Measurements from ENCODE around the gene TNIP2.

TNIP2 gene

DNA sequence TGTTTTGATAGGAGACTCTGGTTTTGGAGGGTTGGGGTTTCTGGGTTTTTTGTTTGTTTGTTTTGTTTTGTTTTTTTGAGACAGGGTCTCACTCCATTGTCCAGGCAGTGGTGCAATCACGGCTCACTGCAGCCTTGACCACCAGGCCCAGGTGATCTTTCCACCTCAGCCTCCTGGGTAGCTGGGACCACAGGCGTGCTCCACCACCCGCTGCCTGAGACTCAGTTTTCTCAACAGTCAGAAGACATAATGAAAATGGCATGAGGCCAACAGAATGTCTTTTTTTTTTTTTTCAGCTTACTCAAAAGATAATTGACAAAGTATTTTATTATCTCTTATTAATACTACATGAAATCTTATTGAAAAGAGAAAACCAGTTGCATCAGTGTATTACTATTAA lies 32.4 kb downstream of the TNIP2 start:
- no peak overlapping the region for H3K4me3 ChIP-seq (ENCODE audit: low read depth, low read length)
- DNase-seq (ENCODE audit: low read depth), result no peak
- TF ChIP-seq, protein P1, sequence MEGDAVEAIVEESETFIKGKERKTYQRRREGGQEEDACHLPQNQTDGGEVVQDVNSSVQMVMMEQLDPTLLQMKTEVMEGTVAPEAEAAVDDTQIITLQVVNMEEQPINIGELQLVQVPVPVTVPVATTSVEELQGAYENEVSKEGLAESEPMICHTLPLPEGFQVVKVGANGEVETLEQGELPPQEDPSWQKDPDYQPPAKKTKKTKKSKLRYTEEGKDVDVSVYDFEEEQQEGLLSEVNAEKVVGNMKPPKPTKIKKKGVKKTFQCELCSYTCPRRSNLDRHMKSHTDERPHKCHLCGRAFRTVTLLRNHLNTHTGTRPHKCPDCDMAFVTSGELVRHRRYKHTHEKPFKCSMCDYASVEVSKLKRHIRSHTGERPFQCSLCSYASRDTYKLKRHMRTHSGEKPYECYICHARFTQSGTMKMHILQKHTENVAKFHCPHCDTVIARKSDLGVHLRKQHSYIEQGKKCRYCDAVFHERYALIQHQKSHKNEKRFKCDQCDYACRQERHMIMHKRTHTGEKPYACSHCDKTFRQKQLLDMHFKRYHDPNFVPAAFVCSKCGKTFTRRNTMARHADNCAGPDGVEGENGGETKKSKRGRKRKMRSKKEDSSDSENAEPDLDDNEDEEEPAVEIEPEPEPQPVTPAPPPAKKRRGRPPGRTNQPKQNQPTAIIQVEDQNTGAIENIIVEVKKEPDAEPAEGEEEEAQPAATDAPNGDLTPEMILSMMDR (IDR thresholded peaks at IDR 0.05; ENCODE audit: low read depth, low read length, missing control alignments), result no peak

GRCh38 chr4:2722033-2722432 lies 34.1 kb downstream of the TNIP2 start:
- DNase-seq (ENCODE audit: low read depth), result no peak
- no peak overlapping the region for H3K4me3 ChIP-seq (ENCODE audit: low read depth, low read length)
- TF ChIP-seq, protein P1 (IDR thresholded peaks at IDR 0.05; ENCODE audit: low read depth, low read length, missing control alignments), result no peak

- DNase-seq (ENCODE audit: low read depth), result no peak
- no peak overlapping the region for H3K4me3 ChIP-seq (ENCODE audit: low read depth, low read length)
- TF ChIP-seq, protein P1 (IDR thresholded peaks at IDR 0.05; ENCODE audit: low read depth, low read length, missing control alignments), result no peak
Measured at GRCh38 chr4:2721586-2721985, 34.5 kb downstream of the TNIP2 start.

- no peak for DNase-seq (ENCODE audit: low read depth)
- H3K4me3 ChIP-seq (ENCODE audit: low read depth, low read length), result no peak overlapping the region
- TF ChIP-seq, protein P1 (IDR thresholded peaks at IDR 0.05; ENCODE audit: low read depth, low read length, missing control alignments), result no peak
Measured at GRCh38 chr4:2716236-2716635, 39.9 kb downstream of the TNIP2 start.

DNA sequence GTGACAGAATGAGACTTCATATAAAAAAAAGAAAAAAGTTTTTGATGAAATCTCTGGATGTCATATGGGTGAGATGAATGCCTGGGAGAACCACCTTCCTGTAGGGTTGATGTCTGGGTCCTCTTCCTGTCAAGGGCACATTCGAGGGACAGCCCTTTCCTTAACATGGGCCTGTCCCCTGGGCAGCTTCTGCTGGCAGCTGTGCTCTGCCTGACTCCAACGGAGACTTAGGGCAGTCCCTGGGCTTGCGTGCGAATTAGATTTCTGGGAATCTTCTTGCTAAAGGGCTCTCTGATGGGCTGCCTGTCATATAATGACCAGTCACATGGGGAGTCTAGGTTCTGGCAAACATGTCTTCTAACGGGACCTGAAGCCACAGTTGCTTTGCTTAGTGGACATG lies 40.7 kb downstream of the TNIP2 start:
- no peak for DNase-seq (ENCODE audit: low read depth)
- TF ChIP-seq, protein P1 (IDR thresholded peaks at IDR 0.05; ENCODE audit: low read depth, low read length, missing control alignments), result no peak
- H3K4me3 ChIP-seq (ENCODE audit: low read depth, low read length), result no peak overlapping the region

DNA sequence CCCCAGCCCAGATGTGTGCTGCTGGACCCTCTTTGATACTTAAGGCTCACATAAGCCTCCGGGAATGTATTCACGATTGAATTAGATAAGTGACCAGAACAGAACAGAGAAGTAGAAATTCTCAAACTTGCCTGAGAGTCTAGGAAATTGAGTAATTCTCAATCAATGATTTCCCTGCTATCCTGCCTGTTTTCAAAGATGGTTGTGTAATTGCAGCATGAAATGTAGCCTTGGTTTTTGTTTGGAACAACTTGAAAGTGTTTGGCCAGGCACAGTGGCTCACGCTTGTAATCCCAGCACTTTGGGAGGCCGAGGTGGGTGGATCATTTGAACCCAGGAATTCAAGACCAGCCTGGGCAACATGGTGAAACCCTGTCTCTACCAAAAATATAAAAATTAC lies 41.2 kb downstream of the TNIP2 start:
- no peak for DNase-seq (ENCODE audit: low read depth)
- no peak overlapping the region for H3K4me3 ChIP-seq (ENCODE audit: low read depth, low read length)
- TF ChIP-seq, protein P1 (IDR thresholded peaks at IDR 0.05; ENCODE audit: low read depth, low read length, missing control alignments), result no peak

DNA sequence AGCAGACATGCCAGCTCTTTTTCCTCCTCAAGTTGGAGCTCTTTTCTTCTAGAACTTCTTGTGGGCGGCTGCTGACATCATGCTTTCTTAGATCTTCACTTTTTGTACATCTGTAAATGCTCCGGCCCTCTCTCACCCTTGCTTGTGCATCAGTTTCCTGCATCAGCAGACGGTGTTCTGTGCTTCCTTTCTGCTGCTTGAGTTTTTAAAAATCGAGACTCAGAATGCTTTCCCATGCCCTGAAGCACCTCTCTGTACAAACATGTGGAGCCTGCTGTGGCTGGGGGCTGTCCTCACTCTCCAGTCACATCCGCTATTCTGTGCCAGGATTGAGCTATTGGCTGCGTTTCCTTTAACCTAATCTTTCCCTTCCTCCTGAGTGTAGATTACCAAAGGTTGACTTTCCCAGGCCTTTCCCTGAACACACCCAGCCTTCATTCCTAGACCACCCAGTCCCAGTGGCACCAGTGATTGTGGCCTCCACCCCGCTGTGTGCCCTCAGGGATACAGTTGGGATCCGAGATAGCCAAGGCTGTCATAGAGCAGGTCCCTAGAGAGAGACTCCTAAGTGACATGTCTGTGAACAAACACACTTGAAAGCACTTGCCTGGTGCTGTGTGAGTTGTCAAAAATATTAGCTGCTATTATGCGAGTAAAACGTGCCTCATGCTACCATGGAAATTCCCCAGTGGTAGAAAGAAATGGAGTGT lies 41.9 kb downstream of the TNIP2 start:
- H3K4me3 ChIP-seq (ENCODE audit: low read depth, low read length), result no peak overlapping the region
- DNase-seq (ENCODE audit: low read depth), result no peak
- TF ChIP-seq, protein P1 (IDR thresholded peaks at IDR 0.05; ENCODE audit: low read depth, low read length, missing control alignments), result no peak
